OCI-LY7 (cell line): ENCODE measurements around the gene TAF1B. TPM values are rescaled to one million over a fixed set of nuclear protein-coding genes. Genes with fewer than 3 reads are reported as not detected.

Source experiments
- BruUV-seq: library from RNA; stranded (reverse); fragments of 400-500 nt; replicated peaks from 2 replicates; lab custom pipeline; 2021; lab: Mats Ljungman, UMichigan
- CTCF ChIA-PET: fragments of 300-600 bp; sonication (Branson Sonifier 250); formaldehyde crosslinking; loops from one replicate; lab custom pipeline; 2022; ENCODE audit warnings: antibody characterized with exemption; ENCODE audit not compliant: unreplicated experiment; lab: Charles Lee
- POLR2A ChIA-PET: fragments of 300-600 bp; sonication (Branson Sonifier 250); formaldehyde crosslinking; loops from one replicate; lab custom pipeline; 2022; ENCODE audit warnings: antibody characterized with exemption; lab: Charles Lee
- DNase-seq: peaks from one replicate; pipeline ENCODE4 v3.0.0-alpha.2; 2015; ENCODE audit warnings: low spot score
- H2AFZ ChIP-seq: fragments of 200-600 bp; sonication (generic), shearing (Covaris generic); 2 replicates; pipeline ENCODE4 v1.6.1; 2014; ENCODE audit warnings: mild to moderate bottlenecking, antibody characterized with exemption, low read length, moderate library complexity
- H3K27ac ChIP-seq: fragments of 200-600 bp; sonication (generic); 2 replicates; pipeline ENCODE4 v1.5.1; 2014; ENCODE audit warnings: mixed run types, low read depth, mild to moderate bottlenecking, moderate library complexity, low read length, inconsistent platforms; ENCODE audit not compliant: poor library complexity, severe bottlenecking
- H3K36me3 ChIP-seq: fragments of 200-600 bp; sonication (generic); 2 replicates; pipeline ENCODE4 v1.6.1; 2014; ENCODE audit warnings: mild to moderate bottlenecking, antibody characterized with exemption, low read length, moderate library complexity, mixed read lengths; ENCODE audit not compliant: insufficient read depth
- H3K4me1 ChIP-seq: fragments of 200-600 bp; sonication (generic); 2 replicates; pipeline ENCODE4 v1.5.1; 2014; ENCODE audit warnings: mild to moderate bottlenecking, low read length; ENCODE audit not compliant: insufficient read depth, poor library complexity, severe bottlenecking
- H3K4me2 ChIP-seq: fragments of 200-600 bp; sonication (generic); 2 replicates; pipeline ENCODE4 v1.6.1; 2014; ENCODE audit warnings: mild to moderate bottlenecking, low read length
- H3K4me3 ChIP-seq: fragments of 200-600 bp; sonication (generic); 2 replicates; pipeline ENCODE4 v1.5.1; 2014; ENCODE audit warnings: mild to moderate bottlenecking, low read depth, low read length; ENCODE audit not compliant: poor library complexity, severe bottlenecking
- H3K79me2 ChIP-seq: fragments of 200-600 bp; sonication (generic); 2 replicates; pipeline ENCODE4 v1.6.1; 2016; ENCODE audit warnings: low read depth, mild to moderate bottlenecking, low read length, moderate library complexity, mixed read lengths; ENCODE audit not compliant: insufficient read depth
- H3K9me2 ChIP-seq: fragments of 200-600 bp; sonication (generic); 2 replicates; pipeline ENCODE4 v1.6.1; 2016; ENCODE audit warnings: mild to moderate bottlenecking, low read length, mixed read lengths; ENCODE audit not compliant: insufficient read depth
- H3K9me3 ChIP-seq: fragments of 200-600 bp; sonication (generic); 2 replicates; pipeline ENCODE4 v1.6.1; 2014; ENCODE audit warnings: mild to moderate bottlenecking, mixed run types, low read length, mixed read lengths
- H4K20me1 ChIP-seq: fragments of 200-600 bp; sonication (generic); 2 replicates; pipeline ENCODE4 v1.6.1; 2014; ENCODE audit warnings: mild to moderate bottlenecking, antibody characterized with exemption, low read length, moderate library complexity, mixed read lengths; ENCODE audit not compliant: insufficient read depth
- EZH2phosphoT487 ChIP-seq: fragments of 200-600 bp; sonication (generic); IDR thresholded peaks from 2 replicates; pipeline ENCODE4 v1.6.1; 2018; ENCODE audit warnings: low read depth, borderline replicate concordance, mild to moderate bottlenecking, mixed run types, antibody characterized with exemption, low read length, moderate library complexity, mixed read lengths
- intact Hi-C: fragments of 100-400 bp; cut with micrococcal nuclease; formaldehyde crosslinking; loops from one replicate; pipeline ENCODE4 v1.10.0; 2022; ENCODE audit not compliant: unreplicated experiment
- total RNA-seq, 2 experiments: library from RNA; depleted of rRNA in 1 of 2; stranded (reverse); fragments of >200 nt in 1 of 2; shearing (Covaris generic) in 1 of 2; gene quantifications; 2 replicates each; pipeline ENCODE4 v1.2.3, GENCODE V29; 2014 to 2022
- TF ChIP-seq, protein P1 (sequence below): fragments of 200-600 bp; sonication (generic); conservative IDR thresholded peaks from 2 replicates; pipeline ENCODE4 v1.5.1; 2014; ENCODE audit warnings: mild to moderate bottlenecking, antibody characterized with exemption, low read length, moderate library complexity, mixed read lengths

TAF1B gene
- total RNA-seq, 2 experiments from 2014 or later: 25.1 to 35.3 TPM

DNA sequence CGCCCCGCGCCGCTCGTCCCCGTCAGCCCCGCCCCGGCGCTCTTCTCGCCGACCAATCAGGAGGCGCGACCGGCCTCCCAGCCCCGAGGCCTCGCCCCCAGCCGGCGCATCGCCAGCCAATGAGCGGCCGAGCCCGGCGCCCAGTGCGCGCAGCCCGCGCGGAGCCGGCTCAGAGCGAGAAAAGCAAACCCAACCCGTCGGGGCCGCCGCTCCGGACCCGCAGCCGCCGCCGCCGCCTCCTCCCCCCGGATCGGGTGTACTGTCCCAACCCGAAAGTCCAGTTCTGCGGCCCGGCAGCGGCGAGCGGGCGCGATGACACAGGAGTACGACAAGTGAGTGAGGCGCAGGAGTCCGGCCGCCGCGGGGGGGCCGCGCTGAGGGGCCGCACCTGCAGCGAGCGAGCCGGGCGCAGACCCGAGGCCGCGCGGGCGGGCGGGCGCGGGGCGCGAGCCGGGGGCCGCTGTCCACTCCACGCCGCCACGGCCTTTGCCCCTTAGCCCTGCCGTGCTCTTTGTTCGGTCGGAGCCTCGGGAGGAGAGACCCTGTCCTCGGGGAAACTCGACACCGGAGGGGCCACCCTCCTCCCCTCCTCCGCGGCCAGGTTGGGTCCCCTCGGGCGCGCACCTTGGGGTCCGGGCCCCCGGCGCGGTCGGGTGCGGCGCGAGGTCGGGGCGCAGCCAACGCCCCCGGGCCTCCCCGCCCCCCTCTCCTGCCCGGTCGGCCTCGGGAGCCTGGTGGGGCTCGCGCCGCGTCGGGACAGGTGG lies 108.4 kb downstream of the TAF1B start, which contains the start of gene GRHL1:
GRHL1 (plus strand) TSS at position 172 of the 764 bp plus-strand sequence; CDS start at position 313, 141 bp downstream.
- Histone ChIP-seq H3K36me3 (no peaks in the 10 kb centered on the region), H3K9me3 (no peaks in the 10 kb centered on the region), H3K4me1 (peaks cover 12% of the 10 kb centered on the region), H3K4me3 (peak within 1 kb of the TSS; percentile 77), H3K79me2 (no peaks in the 10 kb centered on the region), H3K4me2 (peak within 1 kb of the TSS; percentile 78), H3K27ac (no peak within 1 kb of the TSS), H4K20me1 (no peaks in the 10 kb centered on the region), H3K9me2 (no peaks in the 10 kb centered on the region), H2AFZ (peak within 1 kb of the TSS; percentile 91)
- BruUV-seq: no TSS peak
- DNase-seq: peak; percentile 93
- TF ChIP-seq EZH2phosphoT487: no peak
- TF ChIP-seq, protein P1, sequence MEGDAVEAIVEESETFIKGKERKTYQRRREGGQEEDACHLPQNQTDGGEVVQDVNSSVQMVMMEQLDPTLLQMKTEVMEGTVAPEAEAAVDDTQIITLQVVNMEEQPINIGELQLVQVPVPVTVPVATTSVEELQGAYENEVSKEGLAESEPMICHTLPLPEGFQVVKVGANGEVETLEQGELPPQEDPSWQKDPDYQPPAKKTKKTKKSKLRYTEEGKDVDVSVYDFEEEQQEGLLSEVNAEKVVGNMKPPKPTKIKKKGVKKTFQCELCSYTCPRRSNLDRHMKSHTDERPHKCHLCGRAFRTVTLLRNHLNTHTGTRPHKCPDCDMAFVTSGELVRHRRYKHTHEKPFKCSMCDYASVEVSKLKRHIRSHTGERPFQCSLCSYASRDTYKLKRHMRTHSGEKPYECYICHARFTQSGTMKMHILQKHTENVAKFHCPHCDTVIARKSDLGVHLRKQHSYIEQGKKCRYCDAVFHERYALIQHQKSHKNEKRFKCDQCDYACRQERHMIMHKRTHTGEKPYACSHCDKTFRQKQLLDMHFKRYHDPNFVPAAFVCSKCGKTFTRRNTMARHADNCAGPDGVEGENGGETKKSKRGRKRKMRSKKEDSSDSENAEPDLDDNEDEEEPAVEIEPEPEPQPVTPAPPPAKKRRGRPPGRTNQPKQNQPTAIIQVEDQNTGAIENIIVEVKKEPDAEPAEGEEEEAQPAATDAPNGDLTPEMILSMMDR: no peak
- ChIA-PET CTCF (no interaction called here), POLR2A (no interaction called here)
- intact Hi-C loops: loop anchor here (1.0 to 10.0 kb wide), 3 partner anchors 93 to 493 kb away; partner anchors contain the start of gene ODC1

DNA sequence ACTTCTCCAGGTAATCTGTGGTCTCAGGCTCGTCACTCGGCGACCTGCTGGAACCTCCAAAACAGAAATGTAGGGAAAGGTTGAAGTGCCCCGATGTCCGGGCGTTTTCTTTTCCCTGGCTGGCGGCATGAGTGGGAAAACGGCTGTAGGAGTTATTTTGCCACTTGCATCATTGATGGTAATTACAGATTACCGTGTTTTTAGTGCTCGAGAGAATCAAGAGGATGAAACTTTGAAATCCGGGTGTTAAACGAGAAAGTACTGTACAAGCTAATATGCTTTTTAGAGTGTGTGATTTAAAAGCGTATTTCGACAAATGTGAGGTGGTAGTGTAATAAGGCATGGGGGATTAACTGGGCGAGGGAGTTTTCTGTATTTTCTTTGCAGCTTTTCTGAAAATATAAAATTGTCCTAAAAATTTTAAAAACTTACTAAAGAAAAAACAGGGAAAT lies 109.0 kb downstream of the TAF1B start:
- peak overlapping the region; percentile 63 for H2AFZ ChIP-seq
- H3K4me2 ChIP-seq: peak overlapping the region; percentile 78

More for the DNA sequence above, 109.0 kb downstream of the TAF1B start:
- no peak for TF ChIP-seq EZH2phosphoT487
- TF ChIP-seq, protein P1: no peak
- intact Hi-C loops: loop anchor here (5.0 to 10.0 kb wide), 2 partner anchors 140 to 492 kb away; partner anchors contain the start of gene ODC1
- BruUV-seq: no TSS peak
- Histone ChIP-seq H3K4me3 (peak overlapping the region; percentile 77), H3K4me1 (peaks cover 12% of the 10 kb centered on the region), H4K20me1 (no peaks in the 10 kb centered on the region), H3K9me3 (no peaks in the 10 kb centered on the region), H3K27ac (no peak overlapping the region), H3K79me2 (no peaks in the 10 kb centered on the region), H3K36me3 (no peaks in the 10 kb centered on the region), H3K9me2 (no peaks in the 10 kb centered on the region)
- ChIA-PET CTCF (no interaction called here), POLR2A (no interaction called here)
- DNase-seq: no peak
